ENCODE measurements around the gene SLC37A1. TPM values are rescaled to one million over a fixed set of nuclear protein-coding genes. Genes with fewer than 3 reads are reported as not detected.

Gene SLC37A1
- total RNA-seq, 1 experiment from 2014 or later: 37.7 TPM

- H3K23me2 ChIP-seq (ENCODE audit: insufficient read length, low read depth, low read length, poor library complexity, severe bottlenecking): peaks cover 12% of the 10 kb centered on the region
- H3K4me2 ChIP-seq (ENCODE audit: insufficient read depth, insufficient read length, low read length): no peak overlapping the region
- Mint-ChIP-seq H3K4me3 (no peak overlapping the region), H3K27me3 (ENCODE audit: low read depth) (peaks cover 3% of the 10 kb centered on the region), H3K9me3 (no peaks in the 10 kb centered on the region), H3K27ac (no peak overlapping the region), H3K4me1 (peaks cover 18 to 21% of the 10 kb centered on the region in 2 experiments), H3K36me3 (ENCODE audit: insufficient read depth in 1 of 3, low read depth in 3 of 3) (no peaks in the 10 kb centered on the region)
- no peak overlapping the region for H4K91ac ChIP-seq (ENCODE audit: insufficient read length, low read depth, low read length)
- no peak overlapping the region for H3K18ac ChIP-seq (ENCODE audit: insufficient read length, low read depth, low read length)
- no peak overlapping the region for H2BK15ac ChIP-seq (ENCODE audit: low read depth, low read length)
- H2BK20ac ChIP-seq (ENCODE audit: low read depth, low read length, poor library complexity, severe bottlenecking): no peak overlapping the region
- H2BK120ac ChIP-seq (ENCODE audit: low read depth, low read length, poor library complexity, severe bottlenecking): no peak overlapping the region
- H3K14ac ChIP-seq (ENCODE audit: insufficient read depth, low read length): no peak overlapping the region
- H3K79me1 ChIP-seq (ENCODE audit: insufficient read depth, low read depth, low read length, poor library complexity, severe bottlenecking): no peaks in the 10 kb centered on the region
- no peak overlapping the region for H2BK5ac ChIP-seq (ENCODE audit: insufficient read length, low read length)
- no peak for DNase-seq
- no CpG with 5 or more reads among the region's 4 CpGs for WGBS (ENCODE audit: extremely low coverage, insufficient read length, low lambda C conversion rate)
- no peaks in the 10 kb centered on the region; the same call in 1 of the 2 replicates for H3K4me1 ChIP-seq (ENCODE audit: insufficient read depth, low read length)
- no peaks in the 10 kb centered on the region for H3K9me3 ChIP-seq (ENCODE audit: control insufficient read depth, low read depth, low read length)
- TF ChIP-seq, protein P1, sequence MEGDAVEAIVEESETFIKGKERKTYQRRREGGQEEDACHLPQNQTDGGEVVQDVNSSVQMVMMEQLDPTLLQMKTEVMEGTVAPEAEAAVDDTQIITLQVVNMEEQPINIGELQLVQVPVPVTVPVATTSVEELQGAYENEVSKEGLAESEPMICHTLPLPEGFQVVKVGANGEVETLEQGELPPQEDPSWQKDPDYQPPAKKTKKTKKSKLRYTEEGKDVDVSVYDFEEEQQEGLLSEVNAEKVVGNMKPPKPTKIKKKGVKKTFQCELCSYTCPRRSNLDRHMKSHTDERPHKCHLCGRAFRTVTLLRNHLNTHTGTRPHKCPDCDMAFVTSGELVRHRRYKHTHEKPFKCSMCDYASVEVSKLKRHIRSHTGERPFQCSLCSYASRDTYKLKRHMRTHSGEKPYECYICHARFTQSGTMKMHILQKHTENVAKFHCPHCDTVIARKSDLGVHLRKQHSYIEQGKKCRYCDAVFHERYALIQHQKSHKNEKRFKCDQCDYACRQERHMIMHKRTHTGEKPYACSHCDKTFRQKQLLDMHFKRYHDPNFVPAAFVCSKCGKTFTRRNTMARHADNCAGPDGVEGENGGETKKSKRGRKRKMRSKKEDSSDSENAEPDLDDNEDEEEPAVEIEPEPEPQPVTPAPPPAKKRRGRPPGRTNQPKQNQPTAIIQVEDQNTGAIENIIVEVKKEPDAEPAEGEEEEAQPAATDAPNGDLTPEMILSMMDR (conservative IDR thresholded peaks at IDR 0.05): no peak
- H4K5ac ChIP-seq (ENCODE audit: insufficient read length, low read depth, low read length): no peak overlapping the region
- no peak overlapping the region for H3K4ac ChIP-seq (ENCODE audit: low read depth, low read length)
- H3K27ac ChIP-seq (ENCODE audit: insufficient read length, low read depth, low read length): no peak overlapping the region
- H2AFZ ChIP-seq (ENCODE audit: low read length): no peak overlapping the region
- no peak overlapping the region for H3K9ac ChIP-seq (ENCODE audit: extremely low read depth, insufficient read length, low read length)
- no peak overlapping the region for H3K56ac ChIP-seq (ENCODE audit: insufficient read length, low read depth, low read length)
- H4K8ac ChIP-seq (replicated peaks; ENCODE audit: insufficient read length, low read depth, low read length): no peak overlapping the region
- H4K20me1 ChIP-seq (ENCODE audit: control insufficient read depth, insufficient read depth, insufficient read length): no peaks in the 10 kb centered on the region
- H2BK12ac ChIP-seq (ENCODE audit: insufficient read length, low read depth, low read length): no peak overlapping the region
- no peaks in the 10 kb centered on the region for H3K27me3 ChIP-seq (ENCODE audit: insufficient read depth, low read length)
- H3T11ph ChIP-seq (ENCODE audit: low read length): no peak overlapping the region
- H2AK5ac ChIP-seq (ENCODE audit: insufficient read length, low read length): no peak overlapping the region
- H3K23ac ChIP-seq (ENCODE audit: insufficient read length, low read depth, low read length): no peak overlapping the region
- no peaks in the 10 kb centered on the region for H3K79me2 ChIP-seq (ENCODE audit: insufficient read depth, low read length)
Observed at GRCh38 chr21:42500225-42500624, 13.4 kb upstream of the SLC37A1 start.
